H1 (cell line): ENCODE measurements around the gene FOXC1. TPM values are rescaled to one million over a fixed set of nuclear protein-coding genes. Genes with fewer than 3 reads are reported as not detected.

Experiments
- CTCF ChIA-PET: fragments of 300-600 bp; sonication (Branson Sonifier 250); formaldehyde crosslinking; loops from one replicate; lab custom pipeline; 2021; ENCODE audit not compliant: partially characterized antibody; lab: Charles Lee
- POLR2A ChIA-PET: fragments of 300-600 bp; sonication (Branson Sonifier 250); formaldehyde crosslinking; loops from one replicate; lab custom pipeline; 2021; ENCODE audit warnings: inconsistent platforms; ENCODE audit not compliant: partially characterized antibody; lab: Charles Lee
- DNase-seq, 2 experiments: peaks; one replicate each; pipeline versions ENCODE4 v3.0.0 to v3.0.0-alpha.2; 2010 to 2022; ENCODE audit warnings: low spot score in 2 of 2, low read depth in 1 of 2, mixed read lengths in 1 of 2
- FAIRE-seq: peaks from 2 replicates; lab custom pipeline; 2011; peaks lifted over from hg19 to GRCh38; lab: Jason Lieb, UNC
- H2AFZ ChIP-seq: 2 replicates; pipeline ENCODE4 v1.8.1; 2012; ENCODE audit warnings: low read length, inconsistent platforms
- H2AK5ac ChIP-seq: 2 replicates; pipeline ENCODE4 v1.6.1; 2013; ENCODE audit warnings: low read depth, low read length
- H2BK120ac ChIP-seq: replicated peaks from 2 replicates; pipeline ENCODE3; 2013; ENCODE audit warnings: low read depth, low read length, inconsistent platforms
- H2BK12ac ChIP-seq: 2 replicates; pipeline ENCODE4 v1.6.1; 2013; ENCODE audit warnings: low read depth, low read length
- H2BK15ac ChIP-seq: 2 replicates; pipeline ENCODE4 v1.6.1; 2013; ENCODE audit warnings: low read length
- H2BK20ac ChIP-seq: 2 replicates; pipeline ENCODE4 v1.6.1; 2013; ENCODE audit warnings: low read length
- H2BK5ac ChIP-seq: 2 replicates; pipeline ENCODE4 v1.6.1; 2013; ENCODE audit warnings: low read depth, low read length
- H3K14ac ChIP-seq: 2 replicates; pipeline ENCODE4 v1.6.1; 2013; ENCODE audit warnings: inconsistent platforms; ENCODE audit not compliant: insufficient read length
- H3K18ac ChIP-seq: 2 replicates; pipeline ENCODE4 v1.6.1; 2013; ENCODE audit warnings: low read length; ENCODE audit errors: extremely low read depth
- H3K23ac ChIP-seq: 2 replicates; pipeline ENCODE4 v1.6.1; 2013; ENCODE audit warnings: inconsistent platforms; ENCODE audit not compliant: insufficient read length
- H3K23me2 ChIP-seq: 2 replicates; pipeline ENCODE4 v1.6.1; 2013; ENCODE audit warnings: low read depth, low read length
- H3K27ac ChIP-seq: 2 replicates; pipeline ENCODE4 v1.6.1; 2011; ENCODE audit warnings: low read depth, low read length, inconsistent platforms
- H3K27me3 ChIP-seq, 4 experiments: replicated peaks in 1 of 4; 1 replicate in 1 of 4; 2 replicates in 3 of 4; pipeline versions ENCODE4 v1.6.1 to v1.8.1; 2011 to 2013; ENCODE audit warnings: low read length in 3 of 4, mild to moderate bottlenecking in 3 of 4, inconsistent platforms in 2 of 4, mixed read lengths in 2 of 4, moderate library complexity in 1 of 4; ENCODE audit not compliant: control insufficient read depth in 3 of 4, insufficient read depth in 3 of 4; ENCODE audit errors: extremely low read depth in 1 of 4
- H3K36me3 ChIP-seq, 4 experiments: 2 replicates each; pipeline versions ENCODE4 v1.6.1 to v1.8.1; 2011 to 2013; ENCODE audit warnings: mild to moderate bottlenecking in 4 of 4, low read length in 3 of 4, moderate library complexity in 2 of 4, control low read depth in 1 of 4, inconsistent platforms in 1 of 4; ENCODE audit not compliant: insufficient read depth in 4 of 4, control insufficient read depth in 2 of 4
- H3K4ac ChIP-seq: replicated peaks from 2 replicates; pipeline ENCODE3; 2013; ENCODE audit warnings: low read length, low read depth, mixed read lengths, inconsistent platforms; ENCODE audit not compliant: insufficient read length
- H3K4me1 ChIP-seq, 4 experiments: replicated peaks in 1 of 4; 1 replicate in 1 of 4; 2 replicates in 3 of 4; pipeline versions ENCODE4 v1.6.1 to v1.8.1; 2011 to 2013; ENCODE audit warnings: low read length in 3 of 4, inconsistent platforms in 2 of 4, mixed read lengths in 1 of 4; ENCODE audit not compliant: insufficient read depth in 4 of 4, control insufficient read depth in 3 of 4
- H3K4me2 ChIP-seq, 2 experiments: 2 replicates each; pipeline versions ENCODE4 v1.6.1 to v1.8.1; 2011 to 2013; ENCODE audit warnings: low read depth in 2 of 2, low read length in 2 of 2, control low read depth in 1 of 2, inconsistent platforms in 1 of 2, mild to moderate bottlenecking in 1 of 2; ENCODE audit not compliant: insufficient read depth in 1 of 2
- H3K4me3 ChIP-seq, 4 experiments: fragments of 200-600, 300-600 bp in 1 of 4; sonication (generic), shearing (Covaris generic), sonication (Bioruptor Twin) in 1 of 4; 2 replicates each; pipeline versions ENCODE4 v1.5.1 to v1.8.1; 2011 to 2016; ENCODE audit warnings: low read length in 4 of 4, low read depth in 3 of 4, control low read depth in 2 of 4, inconsistent platforms in 2 of 4, mild to moderate bottlenecking in 2 of 4, mixed read lengths in 1 of 4, moderate library complexity in 1 of 4; ENCODE audit not compliant: insufficient read depth in 2 of 4; ENCODE audit errors: extremely low read depth in 1 of 4
- H3K56ac ChIP-seq: replicated peaks from 2 replicates; pipeline ENCODE3; 2013; ENCODE audit warnings: low read depth, mild to moderate bottlenecking, mixed read lengths, low read length, inconsistent platforms; ENCODE audit not compliant: insufficient read length
- H3K79me1 ChIP-seq: 2 replicates; pipeline ENCODE4 v1.6.1; 2013; ENCODE audit warnings: low read depth, low read length, control low read depth
- H3K79me2 ChIP-seq, 2 experiments: 2 replicates each; pipeline versions ENCODE4 v1.6.1 to v1.8.1; 2012 to 2013; ENCODE audit warnings: low read length in 2 of 2, mild to moderate bottlenecking in 2 of 2, inconsistent platforms in 1 of 2; ENCODE audit not compliant: insufficient read depth in 2 of 2, control insufficient read depth in 1 of 2
- H3K9ac ChIP-seq, 4 experiments: replicated peaks in 1 of 4; 1 replicate in 1 of 4; 2 replicates in 3 of 4; pipeline versions ENCODE4 v1.6.1 to v1.8.1; 2011 to 2013; ENCODE audit warnings: low read depth in 3 of 4, low read length in 3 of 4, control low read depth in 2 of 4, mild to moderate bottlenecking in 2 of 4, moderate library complexity in 2 of 4, inconsistent platforms in 1 of 4; ENCODE audit errors: extremely low read depth in 1 of 4
- H3K9me3 ChIP-seq, 2 experiments: 2 replicates each; pipeline versions ENCODE4 v1.6.1 to v1.8.1; 2012 to 2013; ENCODE audit warnings: mild to moderate bottlenecking in 2 of 2, moderate library complexity in 2 of 2, control low read depth in 1 of 2, inconsistent platforms in 1 of 2, low read depth in 1 of 2, low read length in 1 of 2, mixed read lengths in 1 of 2; ENCODE audit not compliant: insufficient read depth in 2 of 2
- H4K20me1 ChIP-seq, 2 experiments: replicated peaks in 1 of 2; 2 replicates each; pipeline versions ENCODE3 to v1.8.1; 2011 to 2013; ENCODE audit warnings: inconsistent platforms in 2 of 2, low read length in 2 of 2, mild to moderate bottlenecking in 1 of 2; ENCODE audit not compliant: insufficient read depth in 2 of 2, control insufficient read depth in 1 of 2
- H4K5ac ChIP-seq: 2 replicates; pipeline ENCODE4 v1.6.1; 2013; ENCODE audit warnings: low read length, low read depth, mixed read lengths, inconsistent platforms; ENCODE audit not compliant: insufficient read length
- H4K8ac ChIP-seq: 2 replicates; pipeline ENCODE4 v1.8.0; 2013; ENCODE audit warnings: mild to moderate bottlenecking, moderate library complexity, low read length, inconsistent platforms; ENCODE audit not compliant: insufficient read depth; ENCODE audit errors: extremely low read depth
- H4K91ac ChIP-seq: replicated peaks from 2 replicates; pipeline ENCODE3; 2013; ENCODE audit warnings: low read length, mixed read lengths, inconsistent platforms; ENCODE audit not compliant: insufficient read length
- BRCA1 ChIP-seq: IDR thresholded peaks from 2 replicates; pipeline ENCODE4 v1.6.1; 2012; ENCODE audit warnings: low read depth, low read length, improper control_type of control experiment
- RXRA ChIP-seq: IDR thresholded peaks from 2 replicates; pipeline ENCODE4 v1.6.1; 2011; ENCODE audit warnings: low read depth, mild to moderate bottlenecking, low read length, moderate library complexity; ENCODE audit not compliant: insufficient read depth
- WGBS, 2 experiments: shearing (Covaris generic) in 1 of 2; methylation state at CpG; one replicate each; pipeline versions ENCODE4 v1.1.6 to v1.1.7; 2013 to 2015; ENCODE audit warnings: low lambda C conversion rate in 2 of 2, mixed read lengths in 2 of 2, inconsistent platforms in 1 of 2, low coverage in 1 of 2, missing lambda C conversion rate in 1 of 2; ENCODE audit not compliant: insufficient replicate concordance in 2 of 2, insufficient coverage in 1 of 2, insufficient read length in 1 of 2; ENCODE audit errors: extremely low coverage in 1 of 2, missing lambda C conversion rate in 1 of 2; 5-methylcytosine and 5-hydroxymethylcytosine counted together
- polyA plus RNA-seq, 7 experiments: library from polyadenylated mRNA; depleted of rRNA in 3 of 7; stranded (reverse) in 5 of 7; unstranded in 2 of 7; fragments of >200 nt in 5 of 7; fragments of 200-250 nt in 2 of 7; gene quantifications; 1 replicate in 5 of 7; 2 replicates in 1 of 7; 4 replicates in 1 of 7; pipeline versions ENCODE4 v1.2.1 to v1.2.3, GENCODE V29; 2011 to 2013; ENCODE audit warnings: missing spikeins in 2 of 7, mixed read lengths in 2 of 7
- total RNA-seq: library from RNA; stranded (reverse); fragmentation: NEBNext Ultra II Directional; extraction: Animal tissue kit (Norgen Biotek cat#: 25700); gene quantifications from 2 replicates; pipeline ENCODE4 v1.2.1, GENCODE V29; 2021

The FOXC1 gene
- total and polyA plus RNA-seq, 2 of the 8 experiments (the other 6 are each of a cell fraction or from before 2014, with no cell fraction given): 0.22 TPM; not detected in 1

- Histone ChIP-seq H2AK5ac (no peak overlapping the region), H3K18ac (no peak overlapping the region), H3K23me2 (no peaks in the 10 kb centered on the region), H3K4ac (no peak overlapping the region), H3K4me2 (no peak overlapping the region), H4K91ac (no peak overlapping the region), H3K9me3 (no peaks in the 10 kb centered on the region), H2BK12ac (no peak overlapping the region), H3K27ac (no peak overlapping the region), H2BK5ac (no peak overlapping the region), H3K14ac (no peak overlapping the region), H2BK15ac (no peak overlapping the region), H4K20me1 (no peaks in the 10 kb centered on the region), H2BK120ac (no peak overlapping the region), H4K8ac (no peak overlapping the region), H3K79me2 (no peaks in the 10 kb centered on the region), H3K4me3 (no peak overlapping the region), H2AFZ (no peak overlapping the region), H2BK20ac (no peak overlapping the region), H3K23ac (no peak overlapping the region), H3K79me1 (no peaks in the 10 kb centered on the region), H3K4me1 (0 out of 7 replicates have a peak, but pooled peaks cover 0 to under 1% (median 0%) of the 10 kb centered on the region in 4 experiments), H3K56ac (no peak overlapping the region), H3K27me3 (no peaks in the 10 kb centered on the region), H3K36me3 (no peaks in the 10 kb centered on the region), H3K9ac (no peak overlapping the region), H4K5ac (no peak overlapping the region)
- WGBS, 2 experiments: 88% methylated on average over 3 of the region's 3 CpGs; no CpG with 5 or more reads in 1 of the 2 experiments
- POLR2A ChIA-PET: no interaction called here
- DNase-seq: no peak
- CTCF ChIA-PET: interaction anchor here (1.2 kb wide), 1 partner anchor 27 kb away, joined by 3 read pairs; no protein-coding TSS in a partner anchor
- TF ChIP-seq RXRA (no peak), BRCA1 (no peak)
- FAIRE-seq: no peak
Measured at GRCh38 chr6:1569377-1569776, 40.3 kb upstream of the FOXC1 start.
